Panc1 (cell line): ENCODE data around the gene NPPA.

Experiments used
- POLR2AphosphoS5 ChIP-seq: IDR thresholded peaks from 2 replicates; pipeline ENCODE4 v1.6.1; 2012; ENCODE audit warnings: mild to moderate bottlenecking, low read depth, low read length, moderate library complexity
- SIN3A ChIP-seq: IDR thresholded peaks from 2 replicates; pipeline ENCODE4 v1.6.1; 2012; ENCODE audit warnings: low read depth, mild to moderate bottlenecking, low read length, moderate library complexity, borderline replicate concordance; ENCODE audit not compliant: insufficient read depth
- TCF7L2 ChIP-seq: IDR thresholded peaks from 2 replicates; pipeline ENCODE4 v1.6.1; 2011; ENCODE audit warnings: mild to moderate bottlenecking, low read depth, low read length, inconsistent platforms
- TF ChIP-seq, protein P1 (sequence below): fragments of 450-650 bp; IDR thresholded peaks from 2 replicates; pipeline ENCODE4 v1.5.1; 2017; ENCODE audit warnings: mild to moderate bottlenecking
- TF ChIP-seq, protein P2 (sequence below), 2 experiments: IDR thresholded peaks; 2 replicates each; pipeline ENCODE4 v1.6.1; 2011 to 2012; ENCODE audit warnings: low read depth in 2 of 2, control low read depth in 1 of 2, low read length in 1 of 2, mild to moderate bottlenecking in 1 of 2, moderate library complexity in 1 of 2; ENCODE audit not compliant: insufficient read depth in 1 of 2

DNA sequence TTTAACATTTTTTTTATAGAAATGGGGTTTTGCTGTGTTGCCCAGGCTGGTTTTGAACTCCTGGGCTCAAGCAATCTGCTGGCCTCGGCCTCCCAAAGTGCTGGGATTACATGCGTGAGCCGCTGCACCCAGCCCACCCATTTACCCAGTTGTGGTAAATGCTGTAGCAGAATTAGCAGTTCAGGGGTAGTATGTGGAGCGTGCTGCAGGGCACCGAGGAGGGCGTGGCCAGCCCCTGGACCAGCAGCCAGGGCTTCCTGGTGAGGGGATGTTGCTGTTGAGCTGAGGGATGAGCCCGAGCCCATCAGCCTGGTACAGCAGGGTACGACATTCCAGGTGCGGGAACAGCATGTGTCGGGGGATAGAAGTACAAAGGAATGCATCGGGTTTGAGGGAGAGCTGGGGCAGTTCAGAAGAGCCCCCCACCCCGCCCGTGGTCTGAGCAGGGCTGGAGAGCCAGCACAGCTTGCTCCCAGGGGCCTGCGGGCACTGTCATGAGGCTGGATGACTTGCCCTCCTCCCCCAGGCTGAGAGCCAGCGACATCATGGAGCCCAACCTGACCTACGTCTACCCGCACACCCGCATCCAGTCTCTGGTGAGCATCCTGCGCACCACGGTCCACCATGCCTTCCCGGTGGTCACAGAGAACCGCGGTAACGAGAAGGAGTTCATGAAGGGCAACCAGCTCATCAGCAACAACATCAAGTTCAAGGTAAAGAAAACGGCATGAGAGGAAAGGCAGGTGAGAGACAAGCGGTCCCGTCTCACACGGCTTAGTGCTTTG lies 11.9 kb downstream of the NPPA start:
- TF ChIP-seq, protein P1, sequence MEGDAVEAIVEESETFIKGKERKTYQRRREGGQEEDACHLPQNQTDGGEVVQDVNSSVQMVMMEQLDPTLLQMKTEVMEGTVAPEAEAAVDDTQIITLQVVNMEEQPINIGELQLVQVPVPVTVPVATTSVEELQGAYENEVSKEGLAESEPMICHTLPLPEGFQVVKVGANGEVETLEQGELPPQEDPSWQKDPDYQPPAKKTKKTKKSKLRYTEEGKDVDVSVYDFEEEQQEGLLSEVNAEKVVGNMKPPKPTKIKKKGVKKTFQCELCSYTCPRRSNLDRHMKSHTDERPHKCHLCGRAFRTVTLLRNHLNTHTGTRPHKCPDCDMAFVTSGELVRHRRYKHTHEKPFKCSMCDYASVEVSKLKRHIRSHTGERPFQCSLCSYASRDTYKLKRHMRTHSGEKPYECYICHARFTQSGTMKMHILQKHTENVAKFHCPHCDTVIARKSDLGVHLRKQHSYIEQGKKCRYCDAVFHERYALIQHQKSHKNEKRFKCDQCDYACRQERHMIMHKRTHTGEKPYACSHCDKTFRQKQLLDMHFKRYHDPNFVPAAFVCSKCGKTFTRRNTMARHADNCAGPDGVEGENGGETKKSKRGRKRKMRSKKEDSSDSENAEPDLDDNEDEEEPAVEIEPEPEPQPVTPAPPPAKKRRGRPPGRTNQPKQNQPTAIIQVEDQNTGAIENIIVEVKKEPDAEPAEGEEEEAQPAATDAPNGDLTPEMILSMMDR = no peak
- TF ChIP-seq, protein P2, sequence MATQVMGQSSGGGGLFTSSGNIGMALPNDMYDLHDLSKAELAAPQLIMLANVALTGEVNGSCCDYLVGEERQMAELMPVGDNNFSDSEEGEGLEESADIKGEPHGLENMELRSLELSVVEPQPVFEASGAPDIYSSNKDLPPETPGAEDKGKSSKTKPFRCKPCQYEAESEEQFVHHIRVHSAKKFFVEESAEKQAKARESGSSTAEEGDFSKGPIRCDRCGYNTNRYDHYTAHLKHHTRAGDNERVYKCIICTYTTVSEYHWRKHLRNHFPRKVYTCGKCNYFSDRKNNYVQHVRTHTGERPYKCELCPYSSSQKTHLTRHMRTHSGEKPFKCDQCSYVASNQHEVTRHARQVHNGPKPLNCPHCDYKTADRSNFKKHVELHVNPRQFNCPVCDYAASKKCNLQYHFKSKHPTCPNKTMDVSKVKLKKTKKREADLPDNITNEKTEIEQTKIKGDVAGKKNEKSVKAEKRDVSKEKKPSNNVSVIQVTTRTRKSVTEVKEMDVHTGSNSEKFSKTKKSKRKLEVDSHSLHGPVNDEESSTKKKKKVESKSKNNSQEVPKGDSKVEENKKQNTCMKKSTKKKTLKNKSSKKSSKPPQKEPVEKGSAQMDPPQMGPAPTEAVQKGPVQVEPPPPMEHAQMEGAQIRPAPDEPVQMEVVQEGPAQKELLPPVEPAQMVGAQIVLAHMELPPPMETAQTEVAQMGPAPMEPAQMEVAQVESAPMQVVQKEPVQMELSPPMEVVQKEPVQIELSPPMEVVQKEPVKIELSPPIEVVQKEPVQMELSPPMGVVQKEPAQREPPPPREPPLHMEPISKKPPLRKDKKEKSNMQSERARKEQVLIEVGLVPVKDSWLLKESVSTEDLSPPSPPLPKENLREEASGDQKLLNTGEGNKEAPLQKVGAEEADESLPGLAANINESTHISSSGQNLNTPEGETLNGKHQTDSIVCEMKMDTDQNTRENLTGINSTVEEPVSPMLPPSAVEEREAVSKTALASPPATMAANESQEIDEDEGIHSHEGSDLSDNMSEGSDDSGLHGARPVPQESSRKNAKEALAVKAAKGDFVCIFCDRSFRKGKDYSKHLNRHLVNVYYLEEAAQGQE (IDR thresholded peaks at IDR 0.05; ENCODE audit: insufficient read depth in 1 of 2, low read depth in 2 of 2, low read length in 1 of 2) = no peak
- no peak for TF ChIP-seq POLR2AphosphoS5
- no peak for TF ChIP-seq SIN3A
- TF ChIP-seq TCF7L2 = no peak
